Measurements from ENCODE around the gene ACADL.

GRCh38 chr2:210167227-210167626 lies 58.0 kb downstream of the ACADL start:
- TF ChIP-seq CTCF (IDR thresholded peaks at IDR 0.05; ENCODE audit: control extremely low read depth in 1 of 3, insufficient read depth in 1 of 3, low read depth in 1 of 3, low read length in 3 of 3) = no peak
- no peak for TF ChIP-seq EZH2 (IDR thresholded peaks at IDR 0.05; ENCODE audit: low read depth, low read length, severe bottlenecking)
- no peak for TF ChIP-seq EP300 (IDR thresholded peaks at IDR 0.05; ENCODE audit: borderline replicate concordance in 1 of 2, low read depth in 2 of 2, low read length in 2 of 2)
- no peak for TF ChIP-seq TEAD4 (IDR thresholded peaks at IDR 0.05; ENCODE audit: low read depth, low read length)
- no peak for TF ChIP-seq POLR2AphosphoS5 (IDR thresholded peaks at IDR 0.05; ENCODE audit: low read depth, low read length)
- no peak for TF ChIP-seq BACH1 (IDR thresholded peaks at IDR 0.05; ENCODE audit: low read length)
- no peak for TF ChIP-seq POLR2A (IDR thresholded peaks at IDR 0.05; ENCODE audit: control extremely low read depth in 1 of 2, low read depth in 2 of 2, low read length in 2 of 2)
- no peak for TF ChIP-seq SUZ12 (IDR thresholded peaks at IDR 0.05; ENCODE audit: low read length)

Data from H1 (cell line).